Esophagus muscularis mucosa (tissue), 4 donors: ENCODE data around the gene TICAM2.

Experiments used
- EP300 ChIP-seq: sonication (generic); formaldehyde crosslinking; IDR thresholded peaks from one replicate; pipeline ENCODE4 v1.6.1; 2017; ENCODE audit warnings: antibody characterized with exemption
- POLR2A ChIP-seq: fragments of 450-650 bp; IDR thresholded peaks from one replicate; pipeline ENCODE4 v1.6.1; 2017; ENCODE audit warnings: antibody characterized with exemption, moderate library complexity, mild to moderate bottlenecking, low read depth
- POLR2AphosphoS5 ChIP-seq, 2 donors: sonication (generic); formaldehyde crosslinking; IDR thresholded peaks; one replicate each; pipeline ENCODE4 v1.6.1; 2017; ENCODE audit warnings: antibody characterized with exemption in 2 of 2
- TF ChIP-seq, protein P1 (sequence below), 3 experiments: fragments of 200-600 bp in 2 of 3; fragments of 450-650 bp in 1 of 3; sonication (generic) in 2 of 3; IDR thresholded peaks; one replicate each; pipeline ENCODE4 v1.5.1; 2017 to 2019; ENCODE audit warnings: antibody characterized with exemption in 3 of 3, mild to moderate bottlenecking in 2 of 3, moderate library complexity in 1 of 3

DNA sequence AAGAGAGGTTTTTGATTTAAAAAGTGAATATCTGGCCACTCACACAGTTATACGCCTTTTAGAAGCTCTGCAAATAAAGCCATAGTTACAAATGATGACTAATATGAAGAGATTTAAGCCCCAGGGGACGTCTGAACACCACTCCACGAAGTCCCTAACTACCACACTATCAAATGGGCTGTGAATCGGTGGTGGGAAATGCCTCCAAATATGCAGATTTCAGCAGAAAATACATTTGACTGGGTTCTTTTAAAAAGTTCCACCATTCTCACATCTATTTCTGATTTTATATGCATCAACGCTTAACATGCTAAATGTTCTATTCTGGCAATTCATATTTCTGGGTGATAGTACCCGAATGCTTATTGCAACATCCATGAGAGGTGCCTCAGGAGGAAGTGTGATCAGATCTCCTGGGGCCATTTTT, 22.5 kb downstream of the TICAM2 start:
- TF ChIP-seq, protein P1, sequence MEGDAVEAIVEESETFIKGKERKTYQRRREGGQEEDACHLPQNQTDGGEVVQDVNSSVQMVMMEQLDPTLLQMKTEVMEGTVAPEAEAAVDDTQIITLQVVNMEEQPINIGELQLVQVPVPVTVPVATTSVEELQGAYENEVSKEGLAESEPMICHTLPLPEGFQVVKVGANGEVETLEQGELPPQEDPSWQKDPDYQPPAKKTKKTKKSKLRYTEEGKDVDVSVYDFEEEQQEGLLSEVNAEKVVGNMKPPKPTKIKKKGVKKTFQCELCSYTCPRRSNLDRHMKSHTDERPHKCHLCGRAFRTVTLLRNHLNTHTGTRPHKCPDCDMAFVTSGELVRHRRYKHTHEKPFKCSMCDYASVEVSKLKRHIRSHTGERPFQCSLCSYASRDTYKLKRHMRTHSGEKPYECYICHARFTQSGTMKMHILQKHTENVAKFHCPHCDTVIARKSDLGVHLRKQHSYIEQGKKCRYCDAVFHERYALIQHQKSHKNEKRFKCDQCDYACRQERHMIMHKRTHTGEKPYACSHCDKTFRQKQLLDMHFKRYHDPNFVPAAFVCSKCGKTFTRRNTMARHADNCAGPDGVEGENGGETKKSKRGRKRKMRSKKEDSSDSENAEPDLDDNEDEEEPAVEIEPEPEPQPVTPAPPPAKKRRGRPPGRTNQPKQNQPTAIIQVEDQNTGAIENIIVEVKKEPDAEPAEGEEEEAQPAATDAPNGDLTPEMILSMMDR (IDR thresholded peaks at IDR 0.05), result no peak
- TF ChIP-seq POLR2A, result no peak
- TF ChIP-seq EP300, result no peak
- TF ChIP-seq POLR2AphosphoS5 (IDR thresholded peaks at IDR 0.05), result no peak
